GM23338 (cell line): ENCODE results near the gene MAMLD1. TPM values are rescaled to one million over a fixed set of nuclear protein-coding genes. Genes with fewer than 3 reads are reported as not detected.

ENCODE experiments used
- ATAC-seq: fragments of 200-7000 bp; cut with Tn5 transposase; 3 replicates; pipeline ENCODE4 v1.9.1; 2020
- DNase-seq: peaks from one replicate; pipeline ENCODE4 v3.0.0-alpha.2; 2015; ENCODE audit warnings: low spot score
- H2AFZ ChIP-seq: fragments of 200-600 bp; sonication (generic); 2 replicates; pipeline ENCODE4 v1.8.0; 2016; ENCODE audit warnings: antibody characterized with exemption, mild to moderate bottlenecking, moderate library complexity
- H3F3A ChIP-seq: fragments of 200-600 bp; sonication (generic); replicated peaks from 2 replicates; pipeline ENCODE4 v1.8.0; 2017; ENCODE audit warnings: antibody characterized with exemption, mixed run types, low read depth
- H3K27ac ChIP-seq: fragments of 200-600 bp; sonication (generic); 2 replicates; pipeline ENCODE4 v1.6.1; 2016; ENCODE audit warnings: low read depth
- H3K27me3 ChIP-seq: fragments of 200-600 bp; sonication (generic); 2 replicates; pipeline ENCODE4 v1.8.0; 2016; ENCODE audit warnings: mild to moderate bottlenecking, mixed run types, moderate library complexity; ENCODE audit not compliant: insufficient read depth
- H3K36me3 ChIP-seq: fragments of 200-600 bp; sonication (generic); 2 replicates; pipeline ENCODE4 v1.8.0; 2016; ENCODE audit warnings: mild to moderate bottlenecking; ENCODE audit not compliant: insufficient read depth
- H3K4me1 ChIP-seq: fragments of 200-600 bp; sonication (generic); 2 replicates; pipeline ENCODE4 v1.8.0; 2016; ENCODE audit warnings: mild to moderate bottlenecking, moderate library complexity; ENCODE audit not compliant: insufficient read depth
- H3K4me2 ChIP-seq: fragments of 200-600 bp; sonication (generic); 2 replicates; pipeline ENCODE4 v1.7.1; 2017; ENCODE audit warnings: mixed run types
- H3K4me3 ChIP-seq: fragments of 200-600 bp; sonication (generic); 2 replicates; pipeline ENCODE4 v1.6.1; 2016; ENCODE audit warnings: mixed run types
- H3K79me2 ChIP-seq: fragments of 200-600 bp; sonication (generic); replicated peaks from 2 replicates; pipeline ENCODE4 v1.8.0; 2017; ENCODE audit warnings: mild to moderate bottlenecking; ENCODE audit not compliant: insufficient read depth
- H3K9me2 ChIP-seq: fragments of 200-600 bp; sonication (generic); 2 replicates; pipeline ENCODE4 v1.8.0; 2017; ENCODE audit not compliant: insufficient read depth
- H4K20me1 ChIP-seq: fragments of 200-600 bp; sonication (generic); replicated peaks from 2 replicates; pipeline ENCODE4 v1.8.0; 2017; ENCODE audit warnings: mild to moderate bottlenecking; ENCODE audit not compliant: insufficient read depth
- H3K27ac Mint-ChIP-seq: 2 replicates; pipeline ENCODE4 v1.8.0; 2020; ENCODE audit warnings: inconsistent platforms, mild to moderate bottlenecking, moderate library complexity, mixed read lengths
- H3K27me3 Mint-ChIP-seq: 3 replicates; pipeline ENCODE4 v1.8.0; 2022; ENCODE audit warnings: low read depth, mild to moderate bottlenecking, moderate library complexity, mixed read lengths, inconsistent platforms; ENCODE audit not compliant: insufficient read depth, poor library complexity
- H3K36me3 Mint-ChIP-seq: 3 replicates; pipeline ENCODE4 v1.8.0; 2021; ENCODE audit warnings: low read depth, mild to moderate bottlenecking, inconsistent platforms, moderate library complexity, mixed read lengths
- H3K4me1 Mint-ChIP-seq: 3 replicates; pipeline ENCODE4 v1.8.0; 2020; ENCODE audit warnings: mild to moderate bottlenecking, inconsistent platforms, mixed read lengths
- H3K4me3 Mint-ChIP-seq: 3 replicates; pipeline ENCODE4 v1.8.0; 2021; ENCODE audit warnings: moderate library complexity, mild to moderate bottlenecking, inconsistent platforms, mixed read lengths
- H3K9me3 Mint-ChIP-seq: 3 replicates; pipeline ENCODE4 v1.8.0; 2020; ENCODE audit warnings: moderate library complexity, mild to moderate bottlenecking, inconsistent platforms, mixed read lengths
- EZH2 ChIP-seq: fragments of 200-600 bp; sonication (generic); IDR thresholded peaks from one replicate; pipeline ENCODE4 v1.8.0; 2017; ENCODE audit warnings: antibody characterized with exemption, mild to moderate bottlenecking, low read depth; ENCODE audit not compliant: unreplicated experiment
- REST ChIP-seq: IDR thresholded peaks from one replicate; pipeline ENCODE4 v1.6.1; 2018; ENCODE audit warnings: antibody characterized with exemption; ENCODE audit not compliant: unreplicated experiment
- STAT1 ChIP-seq: IDR thresholded peaks from one replicate; pipeline ENCODE4 v1.6.1; 2016; ENCODE audit warnings: antibody characterized with exemption; ENCODE audit not compliant: unreplicated experiment
- ZNF114 ChIP-seq: fragments of 250-450 bp; sonication (Bioruptor Pico); IDR thresholded peaks from 2 replicates; pipeline ENCODE4 v1.5.0; 2020; ENCODE audit warnings: mild to moderate bottlenecking, moderate library complexity
- ZNF462 ChIP-seq: fragments of 250-450 bp; sonication (Bioruptor Pico); IDR thresholded peaks from 2 replicates; pipeline ENCODE4 v1.5.0; 2020; ENCODE audit warnings: mild to moderate bottlenecking, moderate library complexity
- polyA plus RNA-seq: library from polyadenylated mRNA; unstranded; fragments of >200 nt; fragmentation: Nextera tagmentation; extraction: Ambion mirVana; gene quantifications from 2 replicates; pipeline ENCODE4 v1.2.1, GENCODE V29; 2016
- total RNA-seq: library from RNA; depleted of rRNA; stranded (reverse); fragments of >200 nt; shearing (Covaris generic); gene quantifications from 2 replicates; pipeline ENCODE4 v1.2.3, GENCODE V29; 2014

The MAMLD1 gene
- total and polyA plus RNA-seq, 2 experiments from 2014 or later, result 0.13 to 0.21 TPM

GRCh38 chrX:150526692-150527091 lies 163.6 kb downstream of the MAMLD1 start:
- H3K4me3 ChIP-seq, result no peak overlapping the region
- no peak overlapping the region for H3K4me3 Mint-ChIP-seq
- no peak overlapping the region for H3K27ac Mint-ChIP-seq
- TF ChIP-seq STAT1 (no peak), ZNF462 (no peak), REST (no peak), ZNF114 (CRISPR knock-in tag) (no peak), EZH2 (no peak)
- H3F3A ChIP-seq, result no peaks in the 10 kb centered on the region
- H3K27me3 ChIP-seq, result no peaks in the 10 kb centered on the region
- H3K79me2 ChIP-seq, result no peaks in the 10 kb centered on the region
- H3K9me2 ChIP-seq, result no peaks in the 10 kb centered on the region
- no peak overlapping the region for H3K4me2 ChIP-seq
- no peak overlapping the region for H3K27ac ChIP-seq
- H3K9me3 Mint-ChIP-seq, result no peaks in the 10 kb centered on the region
- no peaks in the 10 kb centered on the region for H3K36me3 Mint-ChIP-seq
- H3K36me3 ChIP-seq, result no peaks in the 10 kb centered on the region
- ATAC-seq (no peak), DNase-seq (no peak)
- no peak overlapping the region for H2AFZ ChIP-seq
- peaks cover 4% of the 10 kb centered on the region for H3K27me3 Mint-ChIP-seq
- H3K4me1 ChIP-seq, result no peaks in the 10 kb centered on the region
- H3K4me1 Mint-ChIP-seq, result peaks cover 5% of the 10 kb centered on the region; the same call in 2 of the 3 replicates
- no peaks in the 10 kb centered on the region for H4K20me1 ChIP-seq
